HCT116 (cell line): Measurements from ENCODE around the gene RAB25.

ENCODE experiments used
- CBX3 ChIP-seq: IDR thresholded peaks from 2 replicates; pipeline ENCODE4 v1.6.1; 2012; ENCODE audit warnings: low read depth
- EGR1 ChIP-seq: IDR thresholded peaks from 2 replicates; pipeline ENCODE4 v1.6.1; 2012; ENCODE audit warnings: low read depth
- ELF1 ChIP-seq: IDR thresholded peaks from 2 replicates; pipeline ENCODE4 v1.6.1; 2012; ENCODE audit warnings: low read depth, borderline replicate concordance
- EZH2 ChIP-seq: fragments of 200-600 bp; sonication (generic); IDR thresholded peaks from 2 replicates; pipeline ENCODE4 v1.6.1; 2017; ENCODE audit warnings: antibody characterized with exemption, mixed run types
- JUND ChIP-seq: IDR thresholded peaks from 2 replicates; pipeline ENCODE4 v1.6.1; 2012
- POLR2AphosphoS5 ChIP-seq: IDR thresholded peaks from 2 replicates; pipeline ENCODE4 v1.6.1; 2011; ENCODE audit warnings: mild to moderate bottlenecking, low read depth, low read length, moderate library complexity
- RAD21 ChIP-seq: IDR thresholded peaks from 2 replicates; pipeline ENCODE4 v1.6.1; 2012; ENCODE audit warnings: low read depth, mild to moderate bottlenecking
- SP1 ChIP-seq: IDR thresholded peaks from 2 replicates; pipeline ENCODE4 v1.6.1; 2012; ENCODE audit warnings: low read depth
- YY1 ChIP-seq: IDR thresholded peaks from 2 replicates; pipeline ENCODE4 v1.6.1; 2011; ENCODE audit warnings: low read length, low read depth, moderate library complexity, mild to moderate bottlenecking; ENCODE audit not compliant: insufficient replicate concordance; ENCODE audit errors: extremely low read depth
- ZFX ChIP-seq: fragments of 450-650 bp; IDR thresholded peaks from 2 replicates; pipeline ENCODE4 v1.6.1; 2017
- ZNF274 ChIP-seq: fragments of 200-500 bp; sonication (Bioruptor generic); IDR thresholded peaks from 2 replicates; pipeline ENCODE4 v1.6.1; 2014; ENCODE audit warnings: mild to moderate bottlenecking, low read depth, low read length, inconsistent platforms
- TF ChIP-seq, protein P1 (sequence below), 3 experiments: fragments of 200-600 bp in 1 of 3; sonication (generic) in 1 of 3; IDR thresholded peaks in 2 of 3; conservative IDR thresholded peaks in 1 of 3; 2 replicates each; pipeline ENCODE4 v1.5.1; 2012 to 2017; ENCODE audit warnings: low read depth in 2 of 3, low read length in 2 of 3, antibody characterized with exemption in 1 of 3, borderline replicate concordance in 1 of 3, control low read depth in 1 of 3, mild to moderate bottlenecking in 1 of 3, mixed read lengths in 1 of 3, mixed run types in 1 of 3, moderate library complexity in 1 of 3; ENCODE audit not compliant: insufficient read depth in 1 of 3

DNA sequence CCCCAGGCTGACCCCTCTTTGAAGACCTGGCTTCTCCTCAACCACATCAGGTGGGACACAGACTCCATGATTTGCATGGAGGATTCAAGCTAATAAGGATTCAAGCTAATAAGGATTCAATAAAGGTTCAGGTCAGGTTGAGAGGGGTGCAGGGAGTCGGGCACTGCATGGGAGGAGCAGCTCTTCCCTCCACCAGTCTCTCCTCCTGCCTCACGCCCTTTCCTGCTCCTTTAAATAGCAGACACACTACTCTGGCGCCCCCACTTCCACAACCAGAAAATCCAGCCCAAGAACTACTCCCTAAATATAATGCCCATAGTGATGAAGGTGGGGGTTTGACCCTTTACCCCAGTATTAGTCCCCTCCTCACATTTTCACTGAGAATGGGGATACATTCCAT is 14.2 kb downstream of the RAB25 start:
- TF ChIP-seq POLR2AphosphoS5 (no peak), EZH2 (no peak), RAD21 (no peak), YY1 (no peak), EGR1 (no peak), CBX3 (no peak), JUND (no peak), ZFX (no peak), ELF1 (no peak), SP1 (no peak), ZNF274 (no peak)
- TF ChIP-seq, protein P1, sequence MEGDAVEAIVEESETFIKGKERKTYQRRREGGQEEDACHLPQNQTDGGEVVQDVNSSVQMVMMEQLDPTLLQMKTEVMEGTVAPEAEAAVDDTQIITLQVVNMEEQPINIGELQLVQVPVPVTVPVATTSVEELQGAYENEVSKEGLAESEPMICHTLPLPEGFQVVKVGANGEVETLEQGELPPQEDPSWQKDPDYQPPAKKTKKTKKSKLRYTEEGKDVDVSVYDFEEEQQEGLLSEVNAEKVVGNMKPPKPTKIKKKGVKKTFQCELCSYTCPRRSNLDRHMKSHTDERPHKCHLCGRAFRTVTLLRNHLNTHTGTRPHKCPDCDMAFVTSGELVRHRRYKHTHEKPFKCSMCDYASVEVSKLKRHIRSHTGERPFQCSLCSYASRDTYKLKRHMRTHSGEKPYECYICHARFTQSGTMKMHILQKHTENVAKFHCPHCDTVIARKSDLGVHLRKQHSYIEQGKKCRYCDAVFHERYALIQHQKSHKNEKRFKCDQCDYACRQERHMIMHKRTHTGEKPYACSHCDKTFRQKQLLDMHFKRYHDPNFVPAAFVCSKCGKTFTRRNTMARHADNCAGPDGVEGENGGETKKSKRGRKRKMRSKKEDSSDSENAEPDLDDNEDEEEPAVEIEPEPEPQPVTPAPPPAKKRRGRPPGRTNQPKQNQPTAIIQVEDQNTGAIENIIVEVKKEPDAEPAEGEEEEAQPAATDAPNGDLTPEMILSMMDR (IDR thresholded peaks at IDR 0.05 in 2 of 3, conservative IDR thresholded peaks at IDR 0.05 in 1 of 3; ENCODE audit: borderline replicate concordance in 1 of 3, insufficient read depth in 1 of 3, low read depth in 2 of 3, low read length in 2 of 3), result no peak
